Measurements from ENCODE around the gene HELZ.
"Not testable (repeated sequence)": the region's sequence is repeated elsewhere in the genome, so short reads cannot be mapped to it uniquely, and the experiment has no call there.

HELZ gene

DNA sequence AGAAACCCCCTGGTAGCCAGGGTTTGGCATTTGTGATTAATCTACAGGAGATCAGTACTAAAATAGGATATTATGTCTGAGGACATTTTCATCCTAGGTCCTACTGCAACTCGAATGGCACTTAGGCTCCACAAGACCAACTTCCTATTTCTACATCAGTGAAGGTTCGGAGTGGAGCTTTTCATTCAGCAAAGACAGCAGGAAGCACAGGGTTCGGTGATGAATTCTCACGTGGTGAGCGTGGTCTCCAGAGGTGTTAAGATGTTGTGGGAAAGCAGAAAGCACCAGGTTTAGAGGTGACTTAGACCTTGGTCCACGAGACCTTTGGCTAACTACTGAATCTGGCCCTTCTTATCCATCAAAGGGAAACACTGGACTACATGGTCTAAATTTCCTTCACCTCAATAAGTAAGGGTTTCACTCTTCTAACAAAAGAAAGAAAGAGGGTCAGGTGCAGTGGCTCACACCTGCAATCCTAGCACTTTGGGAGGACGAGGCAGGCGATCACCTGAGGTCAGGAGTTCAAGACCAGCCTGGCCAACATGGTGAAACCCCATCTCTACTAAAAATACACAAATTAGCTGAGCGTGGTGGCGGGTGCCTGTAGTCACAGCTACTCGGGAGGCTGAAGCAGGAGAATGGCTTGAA, 13.9 kb upstream of the HELZ start:
- no peaks in the 10 kb centered on the region for H3K36me3 ChIP-seq
- H3K9me3 ChIP-seq, result no peaks in the 10 kb centered on the region
- DNase-seq, result no peak
- no peak overlapping the region for H3K27ac ChIP-seq
- intact Hi-C loops (cut with DNase I; ENCODE audit: low total_unique reads), result no loop called here
- peaks cover 0 to 9% (median 2%) of the 10 kb centered on the region in 4 donors for H3K4me1 ChIP-seq
- H3K4me3 ChIP-seq, result no peak overlapping the region
- peaks cover 0 to 5% of the 10 kb centered on the region in 2 donors for H3K27me3 ChIP-seq
- TF ChIP-seq, protein P1, sequence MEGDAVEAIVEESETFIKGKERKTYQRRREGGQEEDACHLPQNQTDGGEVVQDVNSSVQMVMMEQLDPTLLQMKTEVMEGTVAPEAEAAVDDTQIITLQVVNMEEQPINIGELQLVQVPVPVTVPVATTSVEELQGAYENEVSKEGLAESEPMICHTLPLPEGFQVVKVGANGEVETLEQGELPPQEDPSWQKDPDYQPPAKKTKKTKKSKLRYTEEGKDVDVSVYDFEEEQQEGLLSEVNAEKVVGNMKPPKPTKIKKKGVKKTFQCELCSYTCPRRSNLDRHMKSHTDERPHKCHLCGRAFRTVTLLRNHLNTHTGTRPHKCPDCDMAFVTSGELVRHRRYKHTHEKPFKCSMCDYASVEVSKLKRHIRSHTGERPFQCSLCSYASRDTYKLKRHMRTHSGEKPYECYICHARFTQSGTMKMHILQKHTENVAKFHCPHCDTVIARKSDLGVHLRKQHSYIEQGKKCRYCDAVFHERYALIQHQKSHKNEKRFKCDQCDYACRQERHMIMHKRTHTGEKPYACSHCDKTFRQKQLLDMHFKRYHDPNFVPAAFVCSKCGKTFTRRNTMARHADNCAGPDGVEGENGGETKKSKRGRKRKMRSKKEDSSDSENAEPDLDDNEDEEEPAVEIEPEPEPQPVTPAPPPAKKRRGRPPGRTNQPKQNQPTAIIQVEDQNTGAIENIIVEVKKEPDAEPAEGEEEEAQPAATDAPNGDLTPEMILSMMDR (IDR thresholded peaks at IDR 0.05), result no peak

DNA sequence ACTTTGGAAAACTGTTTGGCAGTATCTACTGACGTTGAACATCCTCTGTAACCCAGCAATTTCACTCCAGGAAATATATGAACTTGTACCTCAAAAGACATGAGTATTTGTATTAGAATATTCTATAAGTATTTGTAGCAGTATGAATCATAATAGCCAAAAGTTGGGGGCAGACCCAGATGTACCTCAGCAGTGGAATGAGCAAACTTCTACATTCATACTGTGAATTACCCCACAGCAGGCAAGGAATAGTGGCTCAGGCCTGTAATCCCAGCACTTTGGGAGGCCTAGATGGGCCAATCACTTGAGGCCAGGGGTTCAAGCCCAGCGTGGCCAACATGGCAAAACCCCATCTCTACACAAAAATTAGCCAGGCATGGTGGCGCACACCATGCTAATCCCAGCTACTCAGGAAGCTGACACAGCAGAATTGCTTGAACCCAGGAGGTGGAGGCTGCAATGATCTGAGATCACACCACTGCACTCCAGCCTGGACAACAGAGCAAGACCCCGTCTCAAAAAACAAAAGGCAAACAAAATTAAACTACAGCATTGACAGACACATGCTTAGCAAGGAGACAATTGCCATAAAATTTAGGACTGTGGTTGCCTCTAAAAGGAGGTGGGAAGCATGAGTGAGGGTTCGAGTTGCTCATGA, 11.2 kb upstream of the HELZ start:
- Histone ChIP-seq H3K4me1 (peaks cover 0 to 9% (median 2%) of the 10 kb centered on the region in 4 donors), H3K27me3 (peaks cover 0 to 5% of the 10 kb centered on the region in 2 donors), H3K4me3 (no peak overlapping the region), H3K27ac (no peak overlapping the region), H3K36me3 (no peaks in the 10 kb centered on the region), H3K9me3 (no peaks in the 10 kb centered on the region)
- intact Hi-C loops (cut with DNase I; ENCODE audit: low total_unique reads), result no loop called here
- no peak for DNase-seq
- TF ChIP-seq, protein P1 (IDR thresholded peaks at IDR 0.05), result no peak

DNA sequence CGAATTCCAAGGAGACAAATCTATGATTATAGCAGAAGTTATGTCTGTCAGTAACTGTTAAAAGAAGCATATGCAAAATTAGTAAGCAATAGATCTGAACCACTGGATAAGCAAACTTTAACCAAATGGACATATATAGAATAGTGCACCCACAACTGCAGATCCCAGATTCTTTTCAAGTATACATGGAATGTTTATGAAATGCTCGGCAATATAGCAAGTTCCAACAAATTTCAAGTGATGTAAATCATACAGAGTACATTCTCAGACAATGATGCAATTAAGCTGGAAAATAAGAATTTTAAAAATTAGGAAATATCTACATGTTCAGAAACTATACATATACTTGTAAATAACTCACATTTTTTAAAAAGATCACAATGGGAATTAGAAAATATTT, 8.4 kb upstream of the HELZ start:
- H3K27me3 ChIP-seq, result peaks cover 0 to 5% of the 10 kb centered on the region in 2 donors
- no peaks in the 10 kb centered on the region for H3K4me1 ChIP-seq
- no peak overlapping the region for H3K27ac ChIP-seq
- TF ChIP-seq, protein P1 (IDR thresholded peaks at IDR 0.05), result no peak
- no peaks in the 10 kb centered on the region for H3K36me3 ChIP-seq
- no peak for DNase-seq
- H3K4me3 ChIP-seq, result no peak overlapping the region
- intact Hi-C loops (cut with DNase I; ENCODE audit: low total_unique reads), result no loop called here
- no peaks in the 10 kb centered on the region for H3K9me3 ChIP-seq

DNA sequence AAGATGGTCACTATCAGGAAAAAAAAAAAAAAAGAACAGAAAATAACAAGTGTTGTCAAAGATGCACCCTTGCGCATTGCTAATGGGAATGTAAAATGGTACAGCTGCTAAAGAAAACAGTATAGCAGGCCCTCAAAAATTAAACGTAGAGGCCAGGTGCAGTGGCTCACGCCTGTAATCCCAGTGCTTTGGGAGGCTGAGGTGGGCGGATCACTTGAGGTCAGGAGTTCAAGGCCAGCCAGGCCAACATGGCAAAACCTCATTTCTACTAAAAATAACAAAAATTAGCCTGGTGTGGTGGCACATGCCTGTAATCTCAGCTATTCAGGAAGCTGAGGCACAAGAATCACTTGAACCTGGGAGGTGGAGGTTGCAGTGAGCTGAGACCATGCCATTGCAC, 6.6 kb upstream of the HELZ start:
- H3K27ac ChIP-seq; H3K9me3 ChIP-seq; DNase-seq; H3K4me3 ChIP-seq; H3K27me3 ChIP-seq; intact Hi-C loops (cut with DNase I; ENCODE audit: low total_unique reads); H3K4me1 ChIP-seq; H3K36me3 ChIP-seq: not testable (repeated sequence)

DNA sequence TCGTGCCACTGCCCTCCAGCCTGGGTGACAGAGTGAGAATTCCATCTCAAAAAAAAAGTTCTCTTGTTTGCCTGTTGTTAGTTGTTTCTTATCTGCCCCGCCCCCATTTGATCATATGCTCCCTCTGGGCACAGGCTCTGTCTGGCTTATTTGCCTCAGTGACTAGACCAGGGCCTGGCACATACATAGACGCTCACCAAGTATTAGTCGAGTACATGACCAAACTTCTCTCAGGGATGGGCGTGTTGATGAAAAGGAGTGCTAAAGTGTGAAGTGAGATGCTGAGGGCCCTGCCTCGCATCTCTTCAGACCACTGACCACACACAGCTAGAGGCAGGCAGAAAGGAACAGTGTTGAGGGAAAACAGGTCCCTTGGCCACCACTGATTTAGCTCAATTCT, 3.3 kb upstream of the HELZ start:
- Histone ChIP-seq H3K4me1 (peaks cover 0 to 22% (median 15%) of the 10 kb centered on the region in 4 donors), H3K27ac (no peak overlapping the region), H3K9me3 (no peaks in the 10 kb centered on the region), H3K27me3 (no peaks in the 10 kb centered on the region), H3K4me3 (no peak overlapping the region), H3K36me3 (no peaks in the 10 kb centered on the region)
- DNase-seq, result no peak
- TF ChIP-seq, protein P1 (IDR thresholded peaks at IDR 0.05), result no peak
- intact Hi-C loops (cut with DNase I; ENCODE audit: low total_unique reads), result no loop called here

DNA sequence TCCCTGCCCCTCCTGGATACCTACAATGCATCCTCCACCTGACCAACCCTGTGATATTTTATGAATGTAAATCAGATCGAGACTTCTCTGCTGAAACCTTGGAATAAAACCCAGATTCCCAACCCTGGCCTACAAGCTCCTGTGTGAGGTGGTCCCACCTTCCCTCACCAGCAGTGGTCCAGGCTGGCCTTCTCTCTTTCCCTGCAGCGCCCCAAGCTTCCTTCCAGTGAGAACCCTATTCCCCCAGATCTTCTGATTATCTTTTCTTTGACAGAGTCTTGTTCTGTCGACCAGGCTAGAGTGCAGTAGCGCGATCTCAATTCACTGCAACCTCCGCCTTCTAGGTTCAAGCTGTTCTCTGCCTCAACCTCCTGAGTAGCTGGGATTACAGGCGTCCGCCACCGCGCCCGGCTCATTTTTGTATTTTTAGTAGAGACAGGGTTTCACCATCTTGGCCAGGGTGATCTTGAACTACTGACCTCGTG, 2.5 kb upstream of the HELZ start:
- Histone ChIP-seq H3K36me3 (no peaks in the 10 kb centered on the region), H3K27ac (no peak overlapping the region), H3K9me3 (no peaks in the 10 kb centered on the region), H3K4me3 (no peak overlapping the region), H3K27me3 (no peaks in the 10 kb centered on the region), H3K4me1 (peaks cover 0 to 27% (median 17%) of the 10 kb centered on the region in 4 donors)
- TF ChIP-seq, protein P1 (IDR thresholded peaks at IDR 0.05), result no peak
- intact Hi-C loops (cut with DNase I; ENCODE audit: low total_unique reads), result no loop called here
- DNase-seq, result no peak
